Thyroid gland (tissue), 4 donors: ENCODE data around the gene CNGA3. TPM values are rescaled to one million over a fixed set of nuclear protein-coding genes. Genes with fewer than 3 reads are reported as not detected.
A peak's percentile ranks its signal among the peaks of the same experiment; 100 is the strongest.

Source experiments
- DNase-seq, 2 donors: peaks; one replicate each; pipeline ENCODE4 v3.0.0-alpha.2; 2019
- H3K27ac ChIP-seq, 3 donors: fragments of 200-600 bp; sonication (generic); 1 replicate in 2 of 3; 2 replicates in 1 of 3; pipeline ENCODE4 v1.5.1; 2016 to 2019; ENCODE audit warnings: mild to moderate bottlenecking in 1 of 3, moderate library complexity in 1 of 3
- H3K27me3 ChIP-seq: fragments of 200-600 bp; sonication (generic); one replicate; pipeline ENCODE4 v1.5.1; 2019
- H3K36me3 ChIP-seq, 2 donors: fragments of 200-600 bp; sonication (generic); one replicate each; pipeline ENCODE4 v1.5.1; 2016 to 2019
- H3K4me1 ChIP-seq, 2 donors: fragments of 200-600 bp; sonication (generic); one replicate each; pipeline ENCODE4 v1.5.1; 2017 to 2019
- H3K4me3 ChIP-seq, 3 donors: fragments of 200-600 bp; sonication (generic); replicated peaks in 1 of 3; 1 replicate in 2 of 3; 2 replicates in 1 of 3; pipeline ENCODE4 v1.5.1; 2016; ENCODE audit warnings: mild to moderate bottlenecking in 1 of 3
- H3K9me3 ChIP-seq: fragments of 200-600 bp; sonication (generic); one replicate; pipeline ENCODE4 v1.5.1; 2017
- CTCF ChIP-seq, 6 experiments: fragments of 200-600 bp in 3 of 6; fragments of 450-650 bp in 3 of 6; sonication (generic) in 3 of 6; IDR thresholded peaks; one replicate each; pipeline ENCODE4 v1.5.1; 2016 to 2019; ENCODE audit warnings: antibody characterized with exemption in 6 of 6, mild to moderate bottlenecking in 2 of 6, inconsistent platforms in 1 of 6, moderate library complexity in 1 of 6
- POLR2A ChIP-seq, 2 donors: fragments of 450-650 bp; IDR thresholded peaks; one replicate each; pipeline ENCODE4 v1.6.1; 2017; ENCODE audit warnings: antibody characterized with exemption in 2 of 2, mild to moderate bottlenecking in 2 of 2, moderate library complexity in 1 of 2
- WGBS, 2 donors: methylation state at CpG; one replicate each; pipeline ENCODE4 v1.1.5; 2017; 5-methylcytosine and 5-hydroxymethylcytosine counted together
- intact Hi-C: fragments of 100-400 bp; cut with DNase I; formaldehyde crosslinking; loops from one replicate; pipeline ENCODE4 v1.15.1; 2023
- total RNA-seq, 4 donors: library from RNA; depleted of rRNA; stranded (reverse); fragments of >200 nt; gene quantifications; one replicate each; pipeline ENCODE4 v1.2.3, GENCODE V29; 2016

CNGA3 gene
- under 1 TPM in 1 of 4 donors, not detected in 3; 0.54 TPM for total RNA-seq

DNA sequence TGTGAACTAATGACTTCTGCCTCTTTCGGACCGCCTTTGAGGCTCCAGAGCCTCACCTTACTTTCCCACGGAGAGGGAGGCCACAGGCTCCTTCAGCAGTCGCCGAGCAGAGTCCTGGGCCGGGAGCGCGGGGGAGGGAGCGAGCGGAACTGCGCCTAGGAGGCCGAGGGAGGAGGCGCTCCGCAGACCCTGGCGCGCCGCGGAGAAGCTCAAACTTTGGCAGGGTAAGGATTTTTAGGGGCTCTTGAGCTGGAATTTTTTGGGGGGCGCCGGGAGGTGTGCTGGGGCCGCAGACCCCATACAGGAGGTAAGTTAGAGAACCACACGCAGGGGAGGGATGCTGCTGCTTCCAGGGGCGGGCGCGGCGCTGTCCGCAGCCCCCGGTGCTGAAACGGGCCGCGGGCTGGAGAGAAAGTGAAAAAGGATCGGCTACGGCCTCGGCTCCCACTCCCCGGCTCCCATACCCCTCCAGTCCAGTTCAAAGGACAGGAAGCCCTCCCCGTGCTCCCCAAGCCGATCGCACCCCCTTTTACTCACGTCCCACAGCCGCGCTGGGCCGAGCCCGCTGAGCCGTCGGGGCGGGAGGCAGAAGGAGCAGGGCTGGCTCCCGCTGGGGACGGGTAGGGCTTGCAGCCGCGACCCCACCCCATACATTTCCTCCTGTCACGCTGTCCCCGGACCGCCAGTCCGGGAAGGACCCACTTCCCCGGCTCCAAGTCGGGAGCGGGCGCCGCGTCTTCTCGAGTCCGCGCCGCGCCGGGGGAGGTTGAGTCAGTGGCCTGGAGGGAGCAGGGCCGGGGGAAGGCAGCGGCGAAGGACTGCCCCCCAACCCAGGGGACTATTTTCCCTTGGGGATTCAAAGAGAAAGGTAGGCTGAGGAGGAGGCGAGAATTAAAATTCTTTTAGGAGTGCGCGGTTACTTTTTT is at the start of gene CNGA3:
Gene CNGA3, plus strand, starts transcription at position 146 of the 926 bp plus-strand sequence. CDS start 23,520 bp downstream, outside the sequence.
- H3K27ac ChIP-seq, result no peak within 1 kb of the TSS
- intact Hi-C loops, result no loop called here
- no peak within 1 kb of the TSS for H3K4me3 ChIP-seq

GRCh38 chr2:98297817-98298682 is 48.2 kb upstream of the CNGA3 start:
- TF ChIP-seq POLR2A (IDR thresholded peaks at IDR 0.05) (no peak), CTCF (IDR thresholded peaks at IDR 0.05) (no peak)
- H3K4me3 ChIP-seq, result no peak overlapping the region
- H3K27ac ChIP-seq, result no peak overlapping the region
- intact Hi-C loops, result no loop called here
- DNase-seq, result no peak
- no peaks in the 10 kb centered on the region for H3K9me3 ChIP-seq
- H3K27me3 ChIP-seq, result no peaks in the 10 kb centered on the region
- H3K4me1 ChIP-seq, result no peaks in the 10 kb centered on the region
- no peaks in the 10 kb centered on the region for H3K36me3 ChIP-seq
- 70 to 74% methylated on average over 12 of the region's 12 CpGs for WGBS, 2 donors

More for the DNA sequence above, at the start of gene CNGA3:
- Histone ChIP-seq H3K36me3 (no peaks in the 10 kb centered on the region), H3K9me3 (no peaks in the 10 kb centered on the region), H3K4me1 (peaks cover 4 to 12% of the 10 kb centered on the region in 2 donors), H3K27me3 (peaks cover 16% of the 10 kb centered on the region)
- TF ChIP-seq CTCF (IDR thresholded peaks at IDR 0.05) (no peak), POLR2A (IDR thresholded peaks at IDR 0.05) (no peak)
- DNase-seq, result peak; percentile 9 to 18
- WGBS, 2 donors, result 1 to 6% methylated on average over 28 to 34 of the region's 72 CpGs

GRCh38 chr2:98298683-98299164 is 47.5 kb upstream of the CNGA3 start:
- Histone ChIP-seq H3K36me3 (no peaks in the 10 kb centered on the region), H3K27me3 (no peaks in the 10 kb centered on the region), H3K4me3 (no peak overlapping the region), H3K4me1 (no peaks in the 10 kb centered on the region), H3K27ac (no peak overlapping the region), H3K9me3 (no peaks in the 10 kb centered on the region)
- TF ChIP-seq CTCF (IDR thresholded peaks at IDR 0.05) (no peak), POLR2A (IDR thresholded peaks at IDR 0.05) (no peak)
- DNase-seq, result no peak
- WGBS, 2 donors, result 57 to 58% methylated on average over 6 of the region's 6 CpGs
- intact Hi-C loops, result no loop called here

DNA sequence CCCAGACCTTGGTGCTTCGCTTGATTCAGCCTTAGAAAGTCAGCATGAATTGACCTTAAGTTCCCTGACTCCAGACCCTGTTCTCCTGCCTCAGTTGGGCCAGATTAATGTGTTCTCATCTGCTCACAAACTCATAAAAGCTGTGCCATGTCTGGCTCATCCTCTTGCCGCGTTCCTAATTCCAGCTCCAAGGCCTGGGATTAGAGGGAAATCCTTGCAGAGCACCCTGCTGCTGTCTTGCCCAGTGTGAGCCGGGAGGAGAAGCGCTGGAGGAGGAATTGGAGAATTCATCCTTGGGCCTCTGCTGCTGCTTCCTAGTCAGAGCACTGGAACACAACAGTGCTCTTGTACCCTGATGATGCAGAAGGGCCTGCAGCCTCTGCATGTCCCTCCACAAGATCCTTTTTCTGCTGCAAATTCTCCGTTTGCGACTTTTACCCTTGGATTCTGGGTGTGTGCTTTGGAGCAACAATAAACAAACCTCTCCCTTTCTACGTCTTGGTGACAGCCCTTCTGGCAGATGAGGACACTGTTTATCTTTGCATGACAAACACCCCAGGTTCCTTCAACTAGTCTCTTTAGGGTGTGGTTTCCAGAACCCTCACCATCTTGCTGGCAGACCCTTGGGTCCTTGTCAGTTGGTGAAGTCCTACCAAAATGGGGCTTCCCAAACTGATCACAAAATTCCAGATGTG is 46.9 kb upstream of the CNGA3 start:
- 61 to 76% methylated on average over 8 of the region's 8 CpGs for WGBS, 2 donors

More for the DNA sequence above, 46.9 kb upstream of the CNGA3 start:
- intact Hi-C loops, result no loop called here
- no peaks in the 10 kb centered on the region for H3K36me3 ChIP-seq
- H3K27ac ChIP-seq, result no peak overlapping the region
- DNase-seq, result no peak
- no peaks in the 10 kb centered on the region for H3K4me1 ChIP-seq
- TF ChIP-seq POLR2A (IDR thresholded peaks at IDR 0.05) (no peak), CTCF (IDR thresholded peaks at IDR 0.05) (no peak)
- no peaks in the 10 kb centered on the region for H3K27me3 ChIP-seq
- H3K4me3 ChIP-seq, result no peak overlapping the region
- H3K9me3 ChIP-seq, result no peaks in the 10 kb centered on the region
